GM19468 (cell line): ENCODE results near the gene IGF2.
"Not testable (repeated sequence)": the region's sequence is repeated elsewhere in the genome, so short reads cannot be mapped to it uniquely, and the experiment has no call there.

Experiments used
- ATAC-seq: cut with Tn5 transposase; IDR thresholded peaks from one replicate; pipeline ENCODE4 v1.9.1; 2021; ENCODE audit warnings: mild to moderate bottlenecking, moderate library complexity, moderate number of reproducible peaks; ENCODE audit not compliant: unreplicated experiment; ENCODE audit errors: extremely low read depth

Gene IGF2

DNA sequence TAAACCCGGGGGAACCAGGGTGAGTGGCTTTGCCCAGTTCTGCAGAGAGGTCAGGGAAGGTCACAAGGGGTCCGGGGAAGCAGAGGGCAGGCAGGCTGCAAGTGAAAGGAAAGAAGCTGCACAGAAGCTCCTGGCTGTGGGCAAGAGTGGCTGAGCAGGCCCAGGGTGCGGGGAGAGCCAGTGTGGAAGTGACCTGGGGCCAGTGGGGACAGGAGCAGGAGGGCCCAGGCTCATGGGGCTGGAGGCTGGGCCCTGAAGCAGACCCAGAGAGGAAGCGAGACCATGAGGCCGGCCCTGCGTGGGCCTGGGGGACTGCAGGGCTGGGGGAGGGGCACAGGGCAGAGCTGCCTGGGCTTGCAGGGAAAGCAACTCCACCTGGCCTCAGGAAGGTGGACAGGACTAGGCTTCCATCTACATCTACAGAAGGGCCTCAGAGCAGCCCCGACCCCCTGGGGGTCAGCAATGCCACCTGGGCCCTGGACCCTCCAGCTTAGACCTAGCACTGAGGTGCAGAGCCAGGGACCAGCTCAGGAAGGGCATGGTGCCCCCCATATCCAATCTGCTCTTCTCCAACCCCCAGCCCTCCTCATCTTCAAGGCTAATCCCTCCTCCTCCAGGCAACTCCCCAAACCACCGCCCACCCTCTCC lies 11.6 kb downstream of the IGF2 start:
- no peak for ATAC-seq

DNA sequence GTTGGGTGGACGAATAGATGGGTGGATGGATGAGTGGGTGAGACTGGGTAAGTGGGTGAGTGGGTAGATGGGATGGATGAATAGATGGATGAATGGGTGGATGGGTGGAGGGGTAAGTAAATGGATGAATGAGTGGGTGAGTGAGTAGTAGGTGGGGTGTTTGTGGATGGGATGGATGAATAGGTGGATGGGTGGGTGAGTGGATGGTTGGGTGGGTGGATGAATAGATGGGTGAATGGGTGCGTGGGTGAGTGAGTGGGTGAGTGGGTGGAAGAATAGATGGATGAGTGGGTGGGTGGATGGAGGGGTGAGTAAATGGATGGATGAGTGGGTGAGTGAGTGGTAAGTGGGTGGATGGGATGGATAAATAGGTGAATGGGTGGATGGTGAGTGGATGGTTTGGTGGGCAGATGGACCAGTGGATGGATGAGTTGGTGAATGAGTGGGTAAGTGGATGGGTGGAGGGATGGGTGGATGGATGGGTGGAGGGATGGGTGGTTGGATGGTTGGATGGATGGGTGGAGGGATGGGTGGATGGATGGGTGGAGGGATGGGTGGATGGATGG lies 12.6 kb downstream of the IGF2 start:
- no peak for ATAC-seq

DNA sequence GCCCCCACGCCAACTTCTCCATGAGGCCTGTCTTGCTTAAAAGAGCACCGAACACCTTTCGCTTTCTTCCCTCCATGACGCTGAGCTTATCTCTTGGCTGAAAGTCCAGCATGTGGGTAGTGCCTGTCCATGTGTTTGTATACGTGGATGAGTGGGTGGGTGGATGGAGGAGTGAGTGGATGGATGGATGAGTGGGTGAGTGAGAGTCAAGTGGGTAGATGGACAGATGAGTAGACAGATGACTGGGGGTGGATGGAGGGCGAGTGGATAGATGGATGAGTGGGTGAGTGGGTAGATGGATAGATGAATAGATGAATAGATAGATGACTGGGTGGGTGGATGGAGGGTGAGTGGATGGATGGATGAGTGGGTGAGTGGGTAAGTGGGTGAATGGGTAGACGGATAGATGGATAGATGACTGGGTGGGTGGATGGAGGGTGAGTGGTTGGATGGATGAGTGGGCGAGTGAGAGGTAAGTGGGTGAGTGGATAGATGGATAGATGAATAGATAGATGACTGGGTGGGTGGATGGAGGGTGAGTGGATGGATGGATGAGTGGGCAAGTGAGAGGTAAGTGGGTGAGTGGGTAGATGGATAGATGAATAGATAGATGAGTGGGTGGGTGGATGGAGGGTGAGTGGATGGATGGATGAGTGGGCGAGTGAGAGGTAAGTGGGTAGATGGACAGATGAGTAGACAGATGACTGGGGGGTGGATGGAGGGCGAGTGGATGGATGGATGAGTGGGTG lies 14.3 kb downstream of the IGF2 start:
- not testable (repeated sequence) for ATAC-seq

DNA sequence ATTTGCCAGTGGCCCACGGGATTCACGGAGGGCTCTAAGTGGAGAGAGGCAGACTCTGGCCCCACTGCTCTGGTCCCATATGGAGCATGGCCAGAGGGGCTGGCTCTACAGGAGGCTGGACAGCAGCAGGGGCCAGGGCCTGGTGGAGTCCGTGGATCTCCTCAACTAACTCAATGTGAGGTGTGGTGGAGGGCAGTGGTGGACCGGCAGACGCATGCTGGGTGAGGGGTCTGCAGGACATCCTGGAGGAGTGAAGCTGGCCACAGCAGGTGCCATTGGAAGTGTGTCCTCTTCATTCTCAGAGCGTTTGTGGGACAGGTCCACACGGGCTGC lies 15.6 kb downstream of the IGF2 start:
- no peak for ATAC-seq

DNA sequence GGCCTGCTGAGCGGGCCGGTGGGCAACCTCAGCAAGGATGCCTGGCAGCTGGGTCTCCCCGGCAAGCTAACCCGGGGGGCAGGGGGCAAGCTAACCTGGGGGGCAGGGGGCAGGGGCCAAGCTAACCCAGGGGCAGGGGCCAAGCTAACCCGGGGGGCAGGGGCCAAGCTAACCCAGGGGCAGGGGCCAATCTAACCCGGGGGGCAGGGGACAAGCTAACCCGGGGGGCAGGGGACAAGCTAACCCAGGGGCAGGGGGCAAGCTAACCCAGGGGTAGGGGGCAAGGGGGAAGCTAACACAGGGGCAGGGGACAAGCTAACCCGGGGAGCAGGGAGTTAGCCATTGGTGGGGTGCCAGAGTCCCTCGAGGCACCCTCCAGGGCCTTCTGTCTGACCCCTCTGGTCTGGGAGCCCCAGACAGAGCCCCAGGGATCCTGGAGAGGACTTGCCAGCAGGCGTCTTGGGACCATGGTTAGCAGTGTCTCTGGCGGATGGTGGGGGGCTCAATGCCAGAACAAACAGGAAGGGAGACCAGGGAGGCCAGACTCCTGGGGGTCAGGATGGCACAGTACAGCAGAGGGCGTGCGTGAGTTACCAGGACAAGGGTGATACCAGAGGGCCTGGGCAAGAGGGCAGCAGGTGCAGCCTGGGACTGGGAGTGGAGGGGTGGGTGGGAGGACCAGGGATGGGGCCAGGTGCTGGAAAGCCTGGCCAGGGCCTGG lies 16.1 kb downstream of the IGF2 start:
- no peak for ATAC-seq

DNA sequence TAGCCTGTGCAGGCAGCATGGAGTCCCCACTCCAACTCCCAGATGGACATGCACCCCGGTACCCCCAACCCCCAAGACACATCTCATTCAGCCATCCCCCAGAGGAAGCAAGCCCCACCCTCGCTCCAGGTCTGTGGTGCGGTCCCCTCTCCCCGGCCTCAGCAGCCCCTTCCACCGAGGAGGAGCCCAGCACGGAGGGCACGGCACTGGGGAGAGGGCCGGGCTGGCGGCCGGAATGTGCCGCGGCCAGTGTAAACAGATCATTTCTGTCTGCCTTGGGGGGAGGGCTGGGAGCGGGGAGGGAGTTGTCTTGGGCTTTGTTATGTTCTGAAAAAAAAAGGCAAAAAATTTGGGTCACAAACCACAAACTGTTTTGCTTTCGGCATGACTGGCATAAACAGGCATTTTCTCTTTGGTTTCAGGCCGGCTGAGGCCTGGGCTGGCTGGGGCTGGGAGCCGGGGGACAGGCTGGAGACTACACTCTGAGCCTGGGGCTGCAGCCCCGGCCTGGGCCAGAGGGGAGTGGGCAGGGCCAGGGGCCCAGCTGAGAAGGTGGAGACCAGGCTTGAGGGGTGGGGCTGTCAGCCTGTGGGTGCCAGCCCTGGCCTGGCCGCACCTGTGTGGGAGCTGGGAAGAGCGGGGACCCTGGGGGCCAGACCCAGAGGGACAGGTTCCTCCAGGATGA lies 16.8 kb downstream of the IGF2 start:
- no peak for ATAC-seq

DNA sequence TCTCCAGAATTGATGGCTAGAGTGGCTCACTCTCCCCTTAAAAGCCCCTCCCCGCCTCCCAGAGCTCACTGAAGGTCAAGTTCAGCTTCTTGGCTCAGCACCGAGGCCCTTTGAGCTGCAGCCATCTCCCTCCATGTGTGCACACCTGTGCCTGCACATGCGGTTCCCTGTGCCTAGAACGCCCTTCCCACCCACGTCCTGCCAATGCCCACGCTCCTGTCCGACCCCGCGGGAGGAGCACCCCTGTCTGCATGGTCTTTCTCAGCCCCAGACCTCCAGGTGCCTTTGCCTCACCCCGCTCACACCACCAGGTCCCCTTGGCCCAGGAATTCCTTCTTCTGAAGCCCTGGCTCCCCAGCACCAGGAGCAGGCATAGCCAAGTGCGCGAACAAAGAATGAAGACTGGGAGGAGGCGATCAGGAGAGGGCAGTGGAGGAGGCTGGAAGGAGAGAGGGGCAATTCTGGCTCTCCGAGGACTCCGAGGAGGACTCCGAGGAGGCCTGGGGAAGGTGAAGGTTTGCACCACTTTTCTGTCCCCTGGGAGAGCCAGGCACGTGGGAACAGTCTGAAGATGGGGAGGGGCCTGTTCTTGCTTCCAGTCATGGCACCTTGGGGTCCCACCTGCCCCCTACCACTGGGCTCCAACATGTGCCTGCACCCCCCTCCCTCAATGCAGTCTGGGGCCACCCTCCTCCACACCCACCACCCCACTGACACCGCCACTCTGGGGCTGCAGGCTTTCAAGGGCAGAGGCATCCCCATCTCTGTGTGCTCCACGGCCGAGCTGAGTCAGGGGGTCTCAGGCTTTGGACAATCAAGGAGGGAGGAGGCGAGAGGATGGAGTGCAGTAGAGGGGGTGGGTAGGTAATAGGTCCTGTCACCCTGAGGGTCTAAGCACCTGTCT lies 17.7 kb downstream of the IGF2 start:
- ATAC-seq, result no peak

DNA sequence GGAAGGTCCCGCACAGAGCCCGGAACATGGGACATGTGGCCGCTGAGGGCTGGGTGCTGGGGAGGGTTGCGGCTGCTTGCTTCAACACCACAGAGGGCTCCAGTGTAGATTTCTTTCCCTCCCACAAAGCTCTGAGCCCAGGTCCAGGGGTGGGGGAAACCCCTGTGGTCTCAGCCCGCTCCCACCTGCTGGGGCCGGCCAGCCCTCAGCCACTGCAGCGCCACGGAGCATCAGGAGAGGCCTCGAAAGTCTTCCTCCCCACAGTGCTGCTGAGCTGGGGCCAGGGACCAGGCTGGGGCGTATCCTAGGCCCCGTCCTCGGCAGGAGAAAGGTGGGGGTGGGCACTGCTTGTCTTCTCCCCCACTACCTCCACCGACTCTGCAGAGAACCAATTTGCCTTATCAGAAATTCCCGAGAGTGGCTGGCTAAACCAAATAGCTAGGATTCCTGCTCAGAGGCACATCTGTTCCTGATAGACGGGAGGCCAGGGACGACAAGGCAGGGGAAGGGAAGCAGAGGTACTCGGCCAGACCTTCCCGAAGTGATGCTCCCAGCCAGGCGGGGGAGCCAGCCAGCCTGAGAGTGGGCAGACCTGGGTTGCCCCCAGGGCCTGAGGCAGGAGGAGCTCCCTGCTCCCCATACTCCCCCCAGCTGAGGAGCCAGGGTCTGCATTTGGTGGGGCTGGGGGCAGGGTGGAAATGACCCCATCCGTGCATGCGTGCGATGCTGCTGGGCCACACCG lies 18.7 kb downstream of the IGF2 start:
- no peak for ATAC-seq

DNA sequence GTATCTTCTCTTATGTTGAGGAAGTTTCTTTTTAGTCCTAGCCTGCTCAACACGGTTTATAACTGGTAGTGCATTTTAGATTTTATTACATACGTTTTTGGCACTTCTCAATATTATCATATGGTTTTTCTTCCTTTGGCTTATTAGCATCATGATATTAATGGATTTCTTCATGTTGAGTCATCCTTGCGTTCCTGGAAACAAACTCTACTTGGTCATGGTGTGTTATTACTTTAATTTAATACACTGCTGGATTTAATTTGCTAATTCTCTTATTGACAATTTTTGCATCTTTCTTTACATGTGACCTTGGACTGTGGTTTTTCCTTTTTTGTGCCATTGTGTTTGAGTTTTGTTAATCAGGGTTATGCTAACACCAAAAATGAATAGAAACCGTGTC lies 20.5 kb downstream of the IGF2 start:
- no peak for ATAC-seq

DNA sequence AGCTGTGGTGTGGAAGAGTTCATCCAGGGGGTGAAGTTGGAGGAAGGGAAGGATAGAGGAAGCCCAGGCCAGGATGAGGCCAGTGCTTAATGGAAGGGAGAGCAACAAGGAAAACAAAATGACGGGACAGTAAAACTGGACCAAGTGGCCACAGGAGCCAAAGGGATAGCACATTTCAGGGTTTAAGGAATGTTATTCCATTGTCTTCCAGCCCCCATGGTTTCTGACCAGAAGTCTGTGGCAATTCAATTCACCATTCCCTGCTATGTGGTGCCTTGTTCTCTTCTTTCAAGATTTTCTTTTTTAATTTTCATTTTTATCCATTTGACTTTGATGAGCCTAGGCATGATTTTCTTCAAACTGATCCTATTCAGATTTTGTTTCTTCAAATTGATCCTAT lies 22.5 kb downstream of the IGF2 start:
- ATAC-seq, result no peak

DNA sequence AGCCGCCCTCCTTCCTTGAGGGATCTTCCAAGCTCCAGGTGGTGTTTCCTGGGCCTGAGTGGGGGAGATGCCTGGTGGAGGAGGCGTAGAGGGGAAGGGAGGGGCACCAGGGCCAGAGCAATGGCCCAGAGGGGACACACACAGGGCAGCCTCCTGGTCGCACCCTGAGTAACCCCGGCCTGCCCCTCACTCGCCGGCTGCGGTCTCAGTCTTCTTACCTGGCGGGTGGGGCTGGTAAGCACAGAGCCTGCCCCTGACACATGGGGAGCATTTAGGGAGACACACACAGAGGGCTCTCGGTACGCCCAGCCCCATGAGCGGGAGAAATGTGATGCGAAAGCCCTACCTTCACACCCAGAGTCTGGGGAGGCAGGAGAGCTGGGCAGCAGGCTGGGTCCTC lies 23.9 kb downstream of the IGF2 start:
- ATAC-seq, result no peak

DNA sequence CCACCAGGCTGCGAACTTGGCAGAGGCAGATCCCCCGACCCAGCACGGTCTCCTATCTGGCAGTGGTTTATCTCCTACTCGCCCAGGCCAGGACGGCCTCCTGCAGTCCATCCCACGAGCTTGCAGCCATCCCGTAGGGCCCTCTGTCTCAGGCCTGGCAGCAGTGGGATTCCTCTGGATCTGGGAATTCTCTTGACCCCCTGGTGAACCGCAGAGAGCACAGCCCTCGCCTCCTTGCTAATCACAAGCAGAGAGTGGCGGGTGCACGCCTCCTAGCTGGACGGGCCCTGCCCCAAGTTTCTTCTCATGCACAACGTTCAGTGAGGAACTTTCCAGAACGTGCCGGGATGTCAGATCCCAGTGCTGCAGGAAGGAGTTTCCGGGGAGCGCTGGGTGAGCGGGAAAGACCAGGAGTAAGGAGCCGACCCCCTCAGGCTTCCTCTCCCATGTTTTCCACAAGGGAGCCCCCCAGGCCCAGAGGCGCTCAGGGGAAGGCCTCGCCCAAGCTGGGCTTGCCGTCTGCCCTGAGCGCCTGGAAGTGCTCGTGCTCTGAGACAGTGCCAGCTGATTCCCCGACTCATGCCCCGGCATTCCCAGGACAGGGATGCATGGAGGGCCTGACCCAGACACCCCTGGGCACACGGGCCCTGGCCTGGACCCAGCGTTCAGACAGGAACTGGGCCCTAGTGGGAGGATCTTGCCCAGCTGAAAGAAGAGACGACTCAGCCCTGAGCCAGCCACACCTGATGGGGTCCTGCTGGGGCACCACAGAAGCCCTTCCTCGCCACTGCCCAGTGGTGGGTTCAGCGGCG lies 24.6 kb downstream of the IGF2 start:
- no peak for ATAC-seq

DNA sequence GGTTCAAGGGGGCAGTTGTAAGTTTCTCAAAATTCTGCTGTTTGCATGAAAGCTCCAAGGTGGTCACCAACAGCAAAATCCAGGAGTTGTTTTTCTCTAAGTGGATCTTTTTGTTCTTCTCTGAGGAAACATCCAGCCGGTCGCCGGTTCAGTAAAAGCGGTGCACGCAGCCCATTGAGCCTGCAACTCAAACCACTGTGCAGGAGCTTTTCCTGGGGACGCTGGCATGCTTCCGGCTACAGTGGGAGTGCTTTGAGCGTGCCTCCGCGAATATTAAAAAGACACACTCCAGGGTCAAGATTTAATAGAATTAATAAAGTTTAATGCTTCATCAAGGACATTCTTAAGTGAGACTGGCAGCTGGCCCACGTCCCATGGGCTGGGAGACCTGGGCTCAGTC lies 25.4 kb downstream of the IGF2 start:
- no peak for ATAC-seq

DNA sequence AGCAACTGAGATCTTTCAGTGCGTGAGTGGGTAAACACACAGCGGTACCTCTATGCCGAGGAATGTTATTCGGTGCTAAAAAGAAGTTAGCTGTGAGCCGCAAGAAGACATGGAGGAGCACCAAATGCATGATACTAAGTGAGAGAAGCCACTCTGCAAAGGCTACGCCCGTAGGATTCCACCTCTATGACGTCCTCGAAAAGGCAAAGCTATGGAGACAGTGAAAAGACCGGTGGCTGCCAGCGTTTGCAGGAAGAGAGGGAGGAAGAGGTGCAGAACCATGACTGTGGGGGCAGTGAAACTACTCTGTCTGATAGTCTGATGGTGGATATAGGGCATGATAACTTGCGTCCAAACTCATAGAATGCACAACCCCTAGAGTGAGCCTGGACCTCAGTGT lies 28.7 kb downstream of the IGF2 start:
- ATAC-seq, result no peak

DNA sequence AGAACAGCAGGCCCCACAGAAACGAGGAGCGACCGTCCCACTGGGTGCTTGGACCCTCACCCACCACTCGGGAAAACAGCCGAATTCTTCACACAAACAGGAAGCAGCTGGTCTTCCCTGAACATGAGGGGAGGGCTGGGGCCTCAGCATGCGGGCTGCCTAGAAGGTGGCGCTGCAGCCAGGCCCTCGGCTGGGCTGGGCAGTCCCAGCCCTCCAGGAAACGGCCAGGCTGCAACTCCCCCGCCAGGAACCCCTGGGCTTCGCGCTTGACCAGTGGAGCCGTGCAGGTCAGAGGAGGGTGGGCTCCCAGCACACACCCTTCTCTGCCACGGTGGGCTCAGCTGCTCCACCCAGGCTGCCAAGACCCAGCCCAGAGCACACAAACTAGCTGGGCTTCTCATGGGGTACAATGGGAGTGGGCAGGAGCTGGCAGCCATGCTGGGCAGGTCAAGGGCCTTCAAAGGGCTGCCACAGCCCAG lies 29.6 kb downstream of the IGF2 start:
- ATAC-seq, result no peak

DNA sequence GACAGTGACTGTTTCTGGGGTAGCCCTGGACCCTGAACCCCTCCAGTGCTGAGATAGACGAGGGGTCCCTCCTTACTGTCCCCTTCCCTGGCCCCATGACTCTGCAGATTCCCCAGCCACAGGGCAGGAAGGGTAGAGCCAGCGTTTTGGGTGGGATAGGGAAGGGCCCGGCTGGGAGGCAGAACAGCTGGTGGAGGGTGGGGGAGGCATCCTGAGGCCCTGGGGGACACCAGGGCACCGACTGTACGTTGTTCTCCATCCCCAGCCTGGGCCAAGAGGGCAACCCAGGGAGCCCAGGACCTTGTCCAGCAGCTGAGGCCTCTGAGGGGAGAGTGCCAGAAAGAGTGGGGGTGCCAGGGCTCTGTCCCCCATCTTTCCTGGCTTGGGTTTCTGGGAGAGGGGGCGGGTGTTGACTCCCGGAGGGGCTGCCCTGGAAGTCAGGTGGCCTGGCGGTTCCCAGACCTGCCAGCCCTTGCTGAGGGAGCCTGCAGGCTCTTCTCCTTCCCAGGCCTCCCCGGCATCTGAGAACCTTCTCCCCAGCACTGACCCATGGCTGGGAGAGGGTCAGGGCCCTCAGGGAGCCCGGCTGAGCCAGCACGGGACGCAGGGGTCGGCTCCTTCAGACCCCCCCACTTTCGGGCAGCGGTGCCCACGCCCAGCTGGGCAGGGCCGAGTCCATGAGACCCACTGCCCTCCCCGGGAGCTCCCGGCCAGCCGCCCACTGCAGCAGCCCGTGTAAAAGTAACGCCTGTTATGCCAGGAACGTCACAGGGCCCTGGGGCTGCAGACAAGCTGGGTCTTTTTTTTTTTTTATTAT lies 30.3 kb downstream of the IGF2 start:
- ATAC-seq, result no peak

DNA sequence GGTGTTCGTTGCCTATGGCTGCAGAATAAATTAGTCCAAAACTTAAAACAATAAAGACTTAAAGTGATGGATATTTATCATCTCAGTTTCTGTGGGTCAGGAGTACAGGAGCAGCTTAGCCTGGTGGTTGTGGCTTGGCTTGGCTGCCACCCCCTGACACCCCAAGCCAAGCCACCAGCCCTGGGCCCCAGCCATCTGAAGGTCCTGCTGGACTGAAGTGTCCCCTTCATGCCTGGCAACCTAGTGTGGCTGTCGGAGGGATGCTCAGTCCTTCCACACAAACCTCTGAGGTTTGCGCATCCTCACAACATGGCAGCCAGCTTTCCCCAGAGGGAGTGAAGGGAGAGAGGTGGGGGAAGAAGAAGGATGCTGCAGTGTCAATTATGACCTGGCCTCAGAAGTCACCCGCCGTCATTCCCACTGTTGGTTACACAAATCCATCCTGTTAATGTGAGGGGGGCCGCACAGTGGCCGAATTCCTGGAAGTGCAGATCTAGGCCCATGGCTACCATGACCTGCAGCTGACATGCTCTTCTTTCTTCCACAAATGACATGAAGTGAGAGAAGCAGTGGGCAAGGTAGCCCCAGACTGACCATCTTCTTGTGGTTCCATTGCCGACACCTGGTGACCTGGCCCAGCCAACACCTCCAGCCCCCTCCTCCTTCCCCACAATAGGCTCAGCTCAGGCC lies 31.1 kb downstream of the IGF2 start:
- no peak for ATAC-seq
